H1 (cell line): Measurements from ENCODE around the gene FGFBP3. TPM values are rescaled to one million over a fixed set of nuclear protein-coding genes. Genes with fewer than 3 reads are reported as not detected.

Experiments used
- CTCF ChIA-PET: fragments of 300-600 bp; sonication (Branson Sonifier 250); formaldehyde crosslinking; loops from one replicate; lab custom pipeline; 2021; ENCODE audit not compliant: partially characterized antibody; lab: Charles Lee
- POLR2A ChIA-PET: fragments of 300-600 bp; sonication (Branson Sonifier 250); formaldehyde crosslinking; loops from one replicate; lab custom pipeline; 2021; ENCODE audit warnings: inconsistent platforms; ENCODE audit not compliant: partially characterized antibody; lab: Charles Lee
- DNase-seq, 2 experiments: peaks; one replicate each; pipeline versions ENCODE4 v3.0.0 to v3.0.0-alpha.2; 2010 to 2022; ENCODE audit warnings: low spot score in 2 of 2, low read depth in 1 of 2, mixed read lengths in 1 of 2
- FAIRE-seq: peaks from 2 replicates; lab custom pipeline; 2011; peaks lifted over from hg19 to GRCh38; lab: Jason Lieb, UNC
- H2AFZ ChIP-seq: 2 replicates; pipeline ENCODE4 v1.8.1; 2012; ENCODE audit warnings: low read length, inconsistent platforms
- H2AK5ac ChIP-seq: 2 replicates; pipeline ENCODE4 v1.6.1; 2013; ENCODE audit warnings: low read depth, low read length
- H2BK120ac ChIP-seq: replicated peaks from 2 replicates; pipeline ENCODE3; 2013; ENCODE audit warnings: low read depth, low read length, inconsistent platforms
- H2BK12ac ChIP-seq: 2 replicates; pipeline ENCODE4 v1.6.1; 2013; ENCODE audit warnings: low read depth, low read length
- H2BK15ac ChIP-seq: 2 replicates; pipeline ENCODE4 v1.6.1; 2013; ENCODE audit warnings: low read length
- H2BK20ac ChIP-seq: 2 replicates; pipeline ENCODE4 v1.6.1; 2013; ENCODE audit warnings: low read length
- H2BK5ac ChIP-seq: 2 replicates; pipeline ENCODE4 v1.6.1; 2013; ENCODE audit warnings: low read depth, low read length
- H3K14ac ChIP-seq: 2 replicates; pipeline ENCODE4 v1.6.1; 2013; ENCODE audit warnings: inconsistent platforms; ENCODE audit not compliant: insufficient read length
- H3K18ac ChIP-seq: 2 replicates; pipeline ENCODE4 v1.6.1; 2013; ENCODE audit warnings: low read length; ENCODE audit errors: extremely low read depth
- H3K23ac ChIP-seq: 2 replicates; pipeline ENCODE4 v1.6.1; 2013; ENCODE audit warnings: inconsistent platforms; ENCODE audit not compliant: insufficient read length
- H3K23me2 ChIP-seq: 2 replicates; pipeline ENCODE4 v1.6.1; 2013; ENCODE audit warnings: low read depth, low read length
- H3K27ac ChIP-seq: 2 replicates; pipeline ENCODE4 v1.6.1; 2011; ENCODE audit warnings: low read depth, low read length, inconsistent platforms
- H3K27me3 ChIP-seq, 4 experiments: replicated peaks in 1 of 4; 1 replicate in 1 of 4; 2 replicates in 3 of 4; pipeline versions ENCODE4 v1.6.1 to v1.8.1; 2011 to 2013; ENCODE audit warnings: low read length in 3 of 4, mild to moderate bottlenecking in 3 of 4, inconsistent platforms in 2 of 4, mixed read lengths in 2 of 4, moderate library complexity in 1 of 4; ENCODE audit not compliant: control insufficient read depth in 3 of 4, insufficient read depth in 3 of 4; ENCODE audit errors: extremely low read depth in 1 of 4
- H3K36me3 ChIP-seq, 4 experiments: 2 replicates each; pipeline versions ENCODE4 v1.6.1 to v1.8.1; 2011 to 2013; ENCODE audit warnings: mild to moderate bottlenecking in 4 of 4, low read length in 3 of 4, moderate library complexity in 2 of 4, control low read depth in 1 of 4, inconsistent platforms in 1 of 4; ENCODE audit not compliant: insufficient read depth in 4 of 4, control insufficient read depth in 2 of 4
- H3K4ac ChIP-seq: replicated peaks from 2 replicates; pipeline ENCODE3; 2013; ENCODE audit warnings: low read length, low read depth, mixed read lengths, inconsistent platforms; ENCODE audit not compliant: insufficient read length
- H3K4me1 ChIP-seq, 4 experiments: replicated peaks in 1 of 4; 1 replicate in 1 of 4; 2 replicates in 3 of 4; pipeline versions ENCODE4 v1.6.1 to v1.8.1; 2011 to 2013; ENCODE audit warnings: low read length in 3 of 4, inconsistent platforms in 2 of 4, mixed read lengths in 1 of 4; ENCODE audit not compliant: insufficient read depth in 4 of 4, control insufficient read depth in 3 of 4
- H3K4me2 ChIP-seq, 2 experiments: 2 replicates each; pipeline versions ENCODE4 v1.6.1 to v1.8.1; 2011 to 2013; ENCODE audit warnings: low read depth in 2 of 2, low read length in 2 of 2, control low read depth in 1 of 2, inconsistent platforms in 1 of 2, mild to moderate bottlenecking in 1 of 2; ENCODE audit not compliant: insufficient read depth in 1 of 2
- H3K4me3 ChIP-seq, 4 experiments: fragments of 200-600, 300-600 bp in 1 of 4; sonication (generic), shearing (Covaris generic), sonication (Bioruptor Twin) in 1 of 4; 2 replicates each; pipeline versions ENCODE4 v1.5.1 to v1.8.1; 2011 to 2016; ENCODE audit warnings: low read length in 4 of 4, low read depth in 3 of 4, control low read depth in 2 of 4, inconsistent platforms in 2 of 4, mild to moderate bottlenecking in 2 of 4, mixed read lengths in 1 of 4, moderate library complexity in 1 of 4; ENCODE audit not compliant: insufficient read depth in 2 of 4; ENCODE audit errors: extremely low read depth in 1 of 4
- H3K56ac ChIP-seq: replicated peaks from 2 replicates; pipeline ENCODE3; 2013; ENCODE audit warnings: low read depth, mild to moderate bottlenecking, mixed read lengths, low read length, inconsistent platforms; ENCODE audit not compliant: insufficient read length
- H3K79me1 ChIP-seq: 2 replicates; pipeline ENCODE4 v1.6.1; 2013; ENCODE audit warnings: low read depth, low read length, control low read depth
- H3K79me2 ChIP-seq, 2 experiments: 2 replicates each; pipeline versions ENCODE4 v1.6.1 to v1.8.1; 2012 to 2013; ENCODE audit warnings: low read length in 2 of 2, mild to moderate bottlenecking in 2 of 2, inconsistent platforms in 1 of 2; ENCODE audit not compliant: insufficient read depth in 2 of 2, control insufficient read depth in 1 of 2
- H3K9ac ChIP-seq, 4 experiments: replicated peaks in 1 of 4; 1 replicate in 1 of 4; 2 replicates in 3 of 4; pipeline versions ENCODE4 v1.6.1 to v1.8.1; 2011 to 2013; ENCODE audit warnings: low read depth in 3 of 4, low read length in 3 of 4, control low read depth in 2 of 4, mild to moderate bottlenecking in 2 of 4, moderate library complexity in 2 of 4, inconsistent platforms in 1 of 4; ENCODE audit errors: extremely low read depth in 1 of 4
- H3K9me3 ChIP-seq, 2 experiments: 2 replicates each; pipeline versions ENCODE4 v1.6.1 to v1.8.1; 2012 to 2013; ENCODE audit warnings: mild to moderate bottlenecking in 2 of 2, moderate library complexity in 2 of 2, control low read depth in 1 of 2, inconsistent platforms in 1 of 2, low read depth in 1 of 2, low read length in 1 of 2, mixed read lengths in 1 of 2; ENCODE audit not compliant: insufficient read depth in 2 of 2
- H4K20me1 ChIP-seq, 2 experiments: replicated peaks in 1 of 2; 2 replicates each; pipeline versions ENCODE3 to v1.8.1; 2011 to 2013; ENCODE audit warnings: inconsistent platforms in 2 of 2, low read length in 2 of 2, mild to moderate bottlenecking in 1 of 2; ENCODE audit not compliant: insufficient read depth in 2 of 2, control insufficient read depth in 1 of 2
- H4K5ac ChIP-seq: 2 replicates; pipeline ENCODE4 v1.6.1; 2013; ENCODE audit warnings: low read length, low read depth, mixed read lengths, inconsistent platforms; ENCODE audit not compliant: insufficient read length
- H4K8ac ChIP-seq: 2 replicates; pipeline ENCODE4 v1.8.0; 2013; ENCODE audit warnings: mild to moderate bottlenecking, moderate library complexity, low read length, inconsistent platforms; ENCODE audit not compliant: insufficient read depth; ENCODE audit errors: extremely low read depth
- H4K91ac ChIP-seq: replicated peaks from 2 replicates; pipeline ENCODE3; 2013; ENCODE audit warnings: low read length, mixed read lengths, inconsistent platforms; ENCODE audit not compliant: insufficient read length
- CEBPB ChIP-seq: IDR thresholded peaks from 2 replicates; pipeline ENCODE4 v1.6.1; 2012; ENCODE audit warnings: low read depth, low read length
- GTF2F1 ChIP-seq: IDR thresholded peaks from 2 replicates; pipeline ENCODE4 v1.6.1; 2012; ENCODE audit warnings: low read depth, low read length, improper control_type of control experiment, borderline replicate concordance
- JUN ChIP-seq: IDR thresholded peaks from 2 replicates; pipeline ENCODE4 v1.6.1; 2011; ENCODE audit warnings: low read depth, mild to moderate bottlenecking, improper control_type of control experiment, low read length
- JUND ChIP-seq: IDR thresholded peaks from 2 replicates; pipeline ENCODE4 v1.6.1; 2011; ENCODE audit warnings: mild to moderate bottlenecking, improper control_type of control experiment, low read length
- RAD21 ChIP-seq, 2 experiments: IDR thresholded peaks in 1 of 2; conservative IDR thresholded peaks in 1 of 2; 2 replicates each; pipeline ENCODE4 v1.6.1; 2011; ENCODE audit warnings: low read depth in 2 of 2, low read length in 2 of 2, improper control_type of control experiment in 1 of 2, inconsistent platforms in 1 of 2, mild to moderate bottlenecking in 1 of 2, moderate library complexity in 1 of 2
- RNF2 ChIP-seq: fragments of 200-900, 300-1000 bp; sonication (generic); IDR thresholded peaks from 2 replicates; pipeline ENCODE4 v1.7.1; 2016; ENCODE audit warnings: borderline replicate concordance, low read depth, mild to moderate bottlenecking, antibody characterized with exemption, low read length; ENCODE audit not compliant: poor library complexity, severe bottlenecking; ENCODE audit errors: missing control alignments
- TAF7 ChIP-seq: optimal IDR thresholded peaks from 2 replicates; pipeline ENCODE3; 2011; ENCODE audit warnings: low read depth, mild to moderate bottlenecking, inconsistent platforms, low read length, moderate library complexity, borderline replicate concordance
- WGBS, 2 experiments: shearing (Covaris generic) in 1 of 2; methylation state at CpG; one replicate each; pipeline versions ENCODE4 v1.1.6 to v1.1.7; 2013 to 2015; ENCODE audit warnings: low lambda C conversion rate in 2 of 2, mixed read lengths in 2 of 2, inconsistent platforms in 1 of 2, low coverage in 1 of 2, missing lambda C conversion rate in 1 of 2; ENCODE audit not compliant: insufficient replicate concordance in 2 of 2, insufficient coverage in 1 of 2, insufficient read length in 1 of 2; ENCODE audit errors: extremely low coverage in 1 of 2, missing lambda C conversion rate in 1 of 2; 5-methylcytosine and 5-hydroxymethylcytosine counted together
- polyA plus RNA-seq, 7 experiments: library from polyadenylated mRNA; depleted of rRNA in 3 of 7; stranded (reverse) in 5 of 7; unstranded in 2 of 7; fragments of >200 nt in 5 of 7; fragments of 200-250 nt in 2 of 7; gene quantifications; 1 replicate in 5 of 7; 2 replicates in 1 of 7; 4 replicates in 1 of 7; pipeline versions ENCODE4 v1.2.1 to v1.2.3, GENCODE V29; 2011 to 2013; ENCODE audit warnings: missing spikeins in 2 of 7, mixed read lengths in 2 of 7
- total RNA-seq: library from RNA; stranded (reverse); fragmentation: NEBNext Ultra II Directional; extraction: Animal tissue kit (Norgen Biotek cat#: 25700); gene quantifications from 2 replicates; pipeline ENCODE4 v1.2.1, GENCODE V29; 2021
- TF ChIP-seq, protein P1 (sequence below): IDR thresholded peaks from 2 replicates; pipeline ENCODE4 v1.6.1; 2011; ENCODE audit warnings: low read depth, mild to moderate bottlenecking, low read length; ENCODE audit not compliant: insufficient read depth
- TF ChIP-seq, protein P2 (sequence below), 3 experiments: IDR thresholded peaks; 1 replicate in 2 of 3; 2 replicates in 1 of 3; pipeline versions ENCODE4 v1.5.1 to v1.6.1; 2011; ENCODE audit warnings: low read length in 3 of 3, mild to moderate bottlenecking in 3 of 3, inconsistent platforms in 2 of 3, low read depth in 1 of 3, moderate library complexity in 1 of 3; ENCODE audit not compliant: insufficient read depth in 1 of 3; ENCODE audit errors: control extremely low read depth in 1 of 3

Gene FGFBP3
- total and polyA plus RNA-seq, 2 of the 8 experiments (the other 6 are each of a cell fraction or from before 2014, with no cell fraction given) = 54.6 to 115 TPM

DNA sequence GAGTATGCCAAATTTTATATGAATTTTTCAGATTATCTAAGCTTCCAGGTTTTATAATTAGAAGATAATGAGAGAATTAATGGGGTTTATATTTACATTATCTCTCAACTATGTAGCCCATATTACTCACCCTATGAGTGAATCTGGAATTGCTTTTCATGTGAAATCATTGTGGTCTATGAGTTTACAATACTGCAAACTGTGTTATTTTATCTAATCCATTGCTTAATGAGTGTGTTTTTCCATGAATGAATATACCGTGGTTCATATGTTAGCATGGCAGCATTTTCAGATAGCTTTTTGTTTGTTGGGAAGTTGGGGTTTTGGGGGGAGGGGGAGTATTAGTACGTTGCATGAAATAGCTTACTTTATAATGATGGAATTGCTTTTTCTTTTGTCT, 44.5 kb downstream of the FGFBP3 start:
- Histone ChIP-seq H4K8ac (no peak overlapping the region), H3K4ac (no peak overlapping the region), H3K4me3 (no peak overlapping the region), H3K9me3 (no peaks in the 10 kb centered on the region), H2BK5ac (no peak overlapping the region), H3K36me3 (peaks cover 0 to 37% (median 12%) of the 10 kb centered on the region in 4 experiments; a peak in 5 of 8 replicates), H4K5ac (no peak overlapping the region), H3K27me3 (no peaks in the 10 kb centered on the region), H3K79me2 (no peaks in the 10 kb centered on the region), H2BK15ac (no peak overlapping the region), H3K23ac (no peak overlapping the region), H3K56ac (no peak overlapping the region), H3K9ac (no peak overlapping the region), H2AFZ (no peak overlapping the region), H3K14ac (no peak overlapping the region), H3K79me1 (no peaks in the 10 kb centered on the region), H2BK120ac (no peak overlapping the region), H2BK20ac (no peak overlapping the region), H3K18ac (no peak overlapping the region), H2BK12ac (no peak overlapping the region), H3K23me2 (no peaks in the 10 kb centered on the region), H4K91ac (no peak overlapping the region), H3K27ac (no peak overlapping the region), H2AK5ac (no peak overlapping the region), H3K4me2 (no peak overlapping the region), H3K4me1 (peaks cover 0 to 6% (median 4%) of the 10 kb centered on the region in 4 experiments; a peak in 4 of 7 replicates), H4K20me1 (no peaks in the 10 kb centered on the region)
- no peak for FAIRE-seq
- POLR2A ChIA-PET = interaction anchor here (0.6 to 1.4 kb wide), 8 partner anchors 10 to 59 kb away, joined by 3 to 6 read pairs (median 4); partner anchors contain the start of genes BTAF1 and FGFBP3
- CTCF ChIA-PET = interaction anchor here (0.6 to 2.5 kb wide), 12 partner anchors 8 to 285 kb away, joined by 3 to 9 read pairs (median 4); no protein-coding TSS in a partner anchor
- 80 to 100% methylated on average over 1 to 2 of the region's 2 CpGs for WGBS, 2 experiments
- DNase-seq = no peak
- TF ChIP-seq, protein P1, sequence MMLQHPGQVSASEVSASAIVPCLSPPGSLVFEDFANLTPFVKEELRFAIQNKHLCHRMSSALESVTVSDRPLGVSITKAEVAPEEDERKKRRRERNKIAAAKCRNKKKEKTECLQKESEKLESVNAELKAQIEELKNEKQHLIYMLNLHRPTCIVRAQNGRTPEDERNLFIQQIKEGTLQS = no peak
- no peak for TF ChIP-seq TAF7
- TF ChIP-seq CEBPB = no peak
- no peak for TF ChIP-seq JUND
- no peak for TF ChIP-seq RNF2
- TF ChIP-seq GTF2F1 = no peak
- no peak for TF ChIP-seq RAD21 (IDR thresholded peaks at IDR 0.05 in 1 of 2, conservative IDR thresholded peaks at IDR 0.05 in 1 of 2; ENCODE audit: low read depth in 2 of 2, low read length in 2 of 2)
- TF ChIP-seq, protein P2, sequence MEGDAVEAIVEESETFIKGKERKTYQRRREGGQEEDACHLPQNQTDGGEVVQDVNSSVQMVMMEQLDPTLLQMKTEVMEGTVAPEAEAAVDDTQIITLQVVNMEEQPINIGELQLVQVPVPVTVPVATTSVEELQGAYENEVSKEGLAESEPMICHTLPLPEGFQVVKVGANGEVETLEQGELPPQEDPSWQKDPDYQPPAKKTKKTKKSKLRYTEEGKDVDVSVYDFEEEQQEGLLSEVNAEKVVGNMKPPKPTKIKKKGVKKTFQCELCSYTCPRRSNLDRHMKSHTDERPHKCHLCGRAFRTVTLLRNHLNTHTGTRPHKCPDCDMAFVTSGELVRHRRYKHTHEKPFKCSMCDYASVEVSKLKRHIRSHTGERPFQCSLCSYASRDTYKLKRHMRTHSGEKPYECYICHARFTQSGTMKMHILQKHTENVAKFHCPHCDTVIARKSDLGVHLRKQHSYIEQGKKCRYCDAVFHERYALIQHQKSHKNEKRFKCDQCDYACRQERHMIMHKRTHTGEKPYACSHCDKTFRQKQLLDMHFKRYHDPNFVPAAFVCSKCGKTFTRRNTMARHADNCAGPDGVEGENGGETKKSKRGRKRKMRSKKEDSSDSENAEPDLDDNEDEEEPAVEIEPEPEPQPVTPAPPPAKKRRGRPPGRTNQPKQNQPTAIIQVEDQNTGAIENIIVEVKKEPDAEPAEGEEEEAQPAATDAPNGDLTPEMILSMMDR (IDR thresholded peaks at IDR 0.05; ENCODE audit: control extremely low read depth in 1 of 3, insufficient read depth in 1 of 3, low read depth in 1 of 3, low read length in 3 of 3) = no peak
- no peak for TF ChIP-seq JUN
